WTC11 (cell line): ENCODE results near the gene KBTBD12.

Experiments
- ATF3 ChIP-seq: sonication (generic); formaldehyde crosslinking; conservative IDR thresholded peaks from 2 replicates; pipeline ENCODE4 v1.8.1; 2022; ENCODE audit warnings: mild to moderate bottlenecking, missing genetic modification reagents
- E2F4 ChIP-seq: sonication (generic); formaldehyde crosslinking; IDR thresholded peaks from 2 replicates; pipeline ENCODE4 v1.8.1; 2022; ENCODE audit warnings: low read depth, mild to moderate bottlenecking, moderate library complexity, missing genetic modification reagents, borderline replicate concordance
- FOXJ3 ChIP-seq: sonication (generic); formaldehyde crosslinking; IDR thresholded peaks from 2 replicates; pipeline ENCODE4 v1.9.0; 2021; ENCODE audit warnings: missing genetic modification reagents, mild to moderate bottlenecking, borderline replicate concordance
- NFYB ChIP-seq: sonication (generic); formaldehyde crosslinking; conservative IDR thresholded peaks from 2 replicates; pipeline ENCODE4 v1.8.0; 2022; ENCODE audit warnings: low read depth, missing genetic modification reagents
- NR2C2 ChIP-seq: sonication (generic); formaldehyde crosslinking; IDR thresholded peaks from 2 replicates; pipeline ENCODE4 v1.8.0; 2022; ENCODE audit warnings: mild to moderate bottlenecking, missing genetic modification reagents
- SP1 ChIP-seq: sonication (generic); formaldehyde crosslinking; conservative IDR thresholded peaks from 2 replicates; pipeline ENCODE4 v1.8.1; 2022; ENCODE audit warnings: missing genetic modification reagents
- TCF7 ChIP-seq: sonication (generic); formaldehyde crosslinking; IDR thresholded peaks from 2 replicates; pipeline ENCODE4 v1.8.0; 2022; ENCODE audit warnings: mild to moderate bottlenecking, low read depth, missing genetic modification reagents, moderate library complexity
- ZNF416 ChIP-seq: fragments of 250-450 bp; sonication (Bioruptor Pico); IDR thresholded peaks from 2 replicates; pipeline ENCODE4 v1.9.0; 2021; ENCODE audit warnings: mild to moderate bottlenecking, inconsistent platforms
- ZNF512 ChIP-seq: sonication (generic); formaldehyde crosslinking; IDR thresholded peaks from 2 replicates; pipeline ENCODE4 v1.8.1; 2022; ENCODE audit warnings: missing genetic modification reagents, borderline replicate concordance
- TF ChIP-seq, protein P1 (sequence below): fragments of 200-600 bp; IDR thresholded peaks from 2 replicates; pipeline ENCODE4 v1.8.0; 2022; ENCODE audit warnings: antibody characterized with exemption
- TF ChIP-seq, protein P2 (sequence below): sonication (generic); formaldehyde crosslinking; IDR thresholded peaks from 2 replicates; pipeline ENCODE4 v1.8.0; 2022; ENCODE audit warnings: mild to moderate bottlenecking, missing genetic modification reagents

- TF ChIP-seq SP1 (CRISPR knock-in tag) (no peak), FOXJ3 (CRISPR knock-in tag) (no peak), NR2C2 (CRISPR knock-in tag) (no peak), ZNF512 (CRISPR knock-in tag) (no peak), TCF7 (CRISPR knock-in tag) (no peak), ZNF416 (CRISPR knock-in tag) (no peak), ATF3 (CRISPR knock-in tag) (no peak), NFYB (CRISPR knock-in tag) (no peak), E2F4 (no peak)
- TF ChIP-seq, protein P1, sequence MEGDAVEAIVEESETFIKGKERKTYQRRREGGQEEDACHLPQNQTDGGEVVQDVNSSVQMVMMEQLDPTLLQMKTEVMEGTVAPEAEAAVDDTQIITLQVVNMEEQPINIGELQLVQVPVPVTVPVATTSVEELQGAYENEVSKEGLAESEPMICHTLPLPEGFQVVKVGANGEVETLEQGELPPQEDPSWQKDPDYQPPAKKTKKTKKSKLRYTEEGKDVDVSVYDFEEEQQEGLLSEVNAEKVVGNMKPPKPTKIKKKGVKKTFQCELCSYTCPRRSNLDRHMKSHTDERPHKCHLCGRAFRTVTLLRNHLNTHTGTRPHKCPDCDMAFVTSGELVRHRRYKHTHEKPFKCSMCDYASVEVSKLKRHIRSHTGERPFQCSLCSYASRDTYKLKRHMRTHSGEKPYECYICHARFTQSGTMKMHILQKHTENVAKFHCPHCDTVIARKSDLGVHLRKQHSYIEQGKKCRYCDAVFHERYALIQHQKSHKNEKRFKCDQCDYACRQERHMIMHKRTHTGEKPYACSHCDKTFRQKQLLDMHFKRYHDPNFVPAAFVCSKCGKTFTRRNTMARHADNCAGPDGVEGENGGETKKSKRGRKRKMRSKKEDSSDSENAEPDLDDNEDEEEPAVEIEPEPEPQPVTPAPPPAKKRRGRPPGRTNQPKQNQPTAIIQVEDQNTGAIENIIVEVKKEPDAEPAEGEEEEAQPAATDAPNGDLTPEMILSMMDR, result no peak
- TF ChIP-seq, protein P2, sequence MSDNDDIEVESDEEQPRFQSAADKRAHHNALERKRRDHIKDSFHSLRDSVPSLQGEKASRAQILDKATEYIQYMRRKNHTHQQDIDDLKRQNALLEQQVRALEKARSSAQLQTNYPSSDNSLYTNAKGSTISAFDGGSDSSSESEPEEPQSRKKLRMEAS (CRISPR knock-in tag), result no peak
These were observed 92.0 kb downstream of the KBTBD12 start for GRCh38 chr3:128007033-128007424.
